Frontal cortex (tissue), 4 donors: ENCODE results near the gene C1QTNF1. TPM values are rescaled to one million over a fixed set of nuclear protein-coding genes. Genes with fewer than 3 reads are reported as not detected.
A peak's percentile ranks its signal among the peaks of the same experiment; 100 is the strongest.

ENCODE experiments used
- DNase-seq, 2 donors: peaks; one replicate each; pipeline ENCODE4 v3.0.0; 2012; ENCODE audit warnings: low spot score in 2 of 2
- FAIRE-seq: peaks from 2 replicates; lab custom pipeline; 2012; peaks lifted over from hg19 to GRCh38; lab: Jason Lieb, UNC
- total RNA-seq: library from RNA; depleted of rRNA; stranded (reverse); fragments of >200 nt; gene quantifications from one replicate; pipeline ENCODE4 v1.2.3, GENCODE V29; 2014
- donor health status: control.
- donor health status: control.
- donor health status: control.

C1QTNF1 gene
- total RNA-seq, 1 donor from 2014 or later = 0.41 TPM

DNA sequence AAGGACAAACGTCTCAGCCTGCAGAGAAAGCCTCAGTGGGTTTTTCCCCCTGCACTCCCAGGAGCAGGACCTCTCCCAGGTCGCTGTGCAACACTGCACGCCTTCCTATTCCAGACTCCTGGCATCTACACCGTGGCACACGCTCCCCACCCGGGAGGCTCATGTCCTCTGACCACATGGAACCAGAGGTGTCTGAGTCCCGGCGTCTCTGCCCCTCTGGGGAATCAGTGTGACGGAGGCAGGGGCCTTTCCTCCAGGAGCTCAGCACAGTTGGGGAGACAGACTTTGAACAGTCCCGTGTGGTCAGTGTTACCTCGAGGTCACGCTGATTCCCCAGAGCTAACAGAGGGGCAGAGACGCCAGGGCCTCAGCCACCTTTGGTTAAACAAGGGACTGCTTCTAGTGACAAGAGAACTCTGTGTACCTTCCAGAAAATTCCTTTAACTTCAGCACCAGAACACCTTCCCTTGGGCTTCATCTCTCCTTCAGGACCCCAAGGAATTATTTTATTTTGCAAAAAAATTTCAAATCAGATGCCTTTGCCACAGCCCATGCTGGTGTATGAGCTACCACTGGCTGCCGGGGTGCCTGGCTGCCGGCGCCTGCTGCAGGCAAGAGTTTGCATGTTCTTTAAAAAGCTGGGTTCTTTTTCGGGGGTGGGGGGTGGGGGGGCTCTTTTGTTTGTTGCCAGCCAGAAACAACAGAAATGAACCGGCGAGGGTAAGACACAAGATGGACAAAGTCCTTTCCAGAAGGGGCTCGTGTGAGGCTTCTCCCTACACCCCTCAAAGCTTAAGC lies 21.0 kb upstream of the C1QTNF1 start:
- FAIRE-seq = no peak
- DNase-seq = no peak

DNA sequence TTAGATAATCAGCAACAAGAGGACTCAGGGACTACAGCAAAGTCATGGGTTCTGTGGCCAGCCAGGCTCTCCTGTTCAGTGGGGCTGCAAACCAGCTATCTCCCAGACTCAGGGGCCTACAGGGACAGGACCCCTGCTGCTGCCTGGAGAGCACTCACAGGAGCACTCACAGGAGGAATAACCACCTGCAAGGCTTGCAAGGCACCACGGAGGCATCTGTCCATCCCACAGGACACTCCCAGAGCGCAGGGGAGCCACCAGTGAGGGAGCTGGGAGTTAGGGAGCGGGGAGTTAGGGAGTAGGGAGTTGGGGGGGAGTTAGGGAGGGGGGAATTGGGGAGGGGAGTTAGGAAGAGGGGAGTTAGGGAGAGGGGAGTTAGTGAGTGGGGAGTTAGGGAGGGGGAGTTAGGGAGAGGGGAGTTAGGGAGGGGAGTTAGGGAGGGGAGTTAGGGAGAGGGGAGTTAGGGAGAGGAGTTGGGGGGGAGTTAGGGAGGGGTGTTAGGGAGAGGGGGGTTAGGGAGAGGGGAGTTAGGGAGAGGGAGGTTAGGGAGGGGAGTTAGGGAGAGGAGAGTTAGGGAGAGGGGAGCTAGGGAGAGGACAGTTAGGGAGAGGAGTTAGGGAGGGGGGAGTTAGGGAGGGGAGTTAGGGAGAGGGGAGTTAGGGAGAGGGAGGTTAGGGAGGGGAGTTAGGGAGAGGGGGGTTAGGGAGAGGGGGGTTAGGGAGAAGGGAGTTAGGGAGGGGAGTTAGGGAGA lies 20.1 kb upstream of the C1QTNF1 start:
- no peak for FAIRE-seq
- no peak for DNase-seq

- FAIRE-seq (no peak), DNase-seq (no peak)
These were observed 18.7 kb upstream of the C1QTNF1 start for GRCh38 chr17:79005063-79005861.

DNA sequence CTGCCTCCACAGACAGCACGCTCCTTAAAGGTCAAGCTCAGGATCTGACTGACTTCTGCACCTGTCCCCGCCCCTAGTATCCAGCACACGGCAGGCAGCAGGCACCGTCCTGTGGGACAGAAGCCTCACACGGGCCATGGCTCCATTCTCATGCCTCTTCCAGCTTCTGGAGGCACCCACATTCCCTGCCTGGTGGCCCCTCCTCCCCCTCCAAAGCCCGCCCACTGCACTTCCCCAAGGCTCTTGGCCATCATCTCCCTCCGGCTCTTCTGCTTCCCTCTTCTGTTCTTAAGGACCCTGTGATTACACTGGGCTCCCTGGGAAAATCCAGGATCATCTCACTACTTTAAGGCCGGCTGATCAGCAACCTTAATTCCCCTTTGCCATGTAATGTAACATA lies 17.9 kb upstream of the C1QTNF1 start:
- FAIRE-seq = no peak
- no peak for DNase-seq

DNA sequence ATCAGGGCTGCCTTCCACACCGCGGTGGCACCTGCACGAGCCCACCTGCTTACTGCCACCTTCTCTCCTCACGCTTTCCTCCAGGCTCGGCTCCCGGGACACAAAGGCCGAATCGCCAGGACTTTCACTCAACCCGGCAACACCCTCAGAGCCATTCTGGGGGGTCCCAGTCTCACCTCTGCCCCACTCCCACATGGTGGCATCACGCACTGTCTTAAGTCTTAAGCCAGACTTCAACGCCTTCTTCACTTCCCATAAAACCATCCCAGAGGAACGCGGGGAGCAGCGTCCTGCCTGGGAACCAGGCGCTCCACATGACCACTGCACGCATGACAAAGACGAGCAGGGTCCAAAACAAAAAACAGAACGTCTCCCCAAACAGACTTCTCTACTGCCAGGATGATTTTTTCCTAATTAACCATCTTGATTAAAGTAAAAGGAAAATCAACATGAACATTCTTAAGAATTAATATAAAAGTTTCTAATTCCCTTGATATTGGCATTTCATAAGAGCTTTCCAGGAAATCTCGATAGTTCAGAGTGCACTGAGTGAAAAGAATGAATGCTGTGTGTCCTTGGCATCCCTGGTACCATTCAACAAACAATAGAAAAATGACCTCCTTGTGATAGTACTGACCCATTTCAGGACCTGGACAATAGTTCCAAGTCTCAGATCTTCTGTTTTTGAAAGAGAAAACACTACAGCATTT lies 17.0 kb upstream of the C1QTNF1 start:
- no peak for FAIRE-seq
- DNase-seq = no peak

- DNase-seq (no peak), FAIRE-seq (no peak)
These were observed 16.2 kb upstream of the C1QTNF1 start for GRCh38 chr17:79007504-79008381.

DNA sequence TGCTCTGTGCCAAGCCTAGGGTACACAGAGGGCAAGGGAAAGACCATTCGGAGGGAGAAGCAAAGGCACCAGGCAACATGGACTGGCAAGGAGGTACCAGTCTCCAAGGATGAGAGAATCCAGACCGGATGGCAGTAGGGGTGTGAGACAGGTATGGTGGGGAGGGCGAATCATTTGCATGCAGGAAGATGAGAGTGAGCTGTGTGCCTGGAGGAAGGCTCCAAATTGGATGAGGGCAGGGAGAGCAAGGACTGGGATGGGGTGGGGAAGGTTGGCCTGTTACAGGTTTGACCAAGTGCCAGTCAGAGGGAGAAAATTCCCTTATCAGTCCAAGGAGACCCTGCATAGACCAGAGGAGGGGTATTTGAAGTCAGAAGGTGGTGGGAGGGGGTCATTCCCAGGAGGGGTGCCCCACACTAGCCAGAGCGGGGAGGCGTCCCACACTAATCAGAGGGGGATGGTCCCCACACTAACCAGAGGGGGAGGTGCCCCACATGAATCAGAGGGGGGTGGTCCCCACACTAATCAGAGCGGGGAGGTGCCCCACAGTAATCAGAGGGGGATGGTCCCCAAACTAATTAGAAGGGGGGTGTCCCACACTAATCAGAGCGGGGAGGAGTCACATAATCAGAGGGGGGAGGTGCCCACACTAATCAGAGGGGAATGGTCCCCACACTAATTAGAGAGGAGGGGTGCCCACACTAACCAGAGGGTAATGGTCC lies 15.1 kb upstream of the C1QTNF1 start:
- DNase-seq (no peak), FAIRE-seq (no peak)

DNA sequence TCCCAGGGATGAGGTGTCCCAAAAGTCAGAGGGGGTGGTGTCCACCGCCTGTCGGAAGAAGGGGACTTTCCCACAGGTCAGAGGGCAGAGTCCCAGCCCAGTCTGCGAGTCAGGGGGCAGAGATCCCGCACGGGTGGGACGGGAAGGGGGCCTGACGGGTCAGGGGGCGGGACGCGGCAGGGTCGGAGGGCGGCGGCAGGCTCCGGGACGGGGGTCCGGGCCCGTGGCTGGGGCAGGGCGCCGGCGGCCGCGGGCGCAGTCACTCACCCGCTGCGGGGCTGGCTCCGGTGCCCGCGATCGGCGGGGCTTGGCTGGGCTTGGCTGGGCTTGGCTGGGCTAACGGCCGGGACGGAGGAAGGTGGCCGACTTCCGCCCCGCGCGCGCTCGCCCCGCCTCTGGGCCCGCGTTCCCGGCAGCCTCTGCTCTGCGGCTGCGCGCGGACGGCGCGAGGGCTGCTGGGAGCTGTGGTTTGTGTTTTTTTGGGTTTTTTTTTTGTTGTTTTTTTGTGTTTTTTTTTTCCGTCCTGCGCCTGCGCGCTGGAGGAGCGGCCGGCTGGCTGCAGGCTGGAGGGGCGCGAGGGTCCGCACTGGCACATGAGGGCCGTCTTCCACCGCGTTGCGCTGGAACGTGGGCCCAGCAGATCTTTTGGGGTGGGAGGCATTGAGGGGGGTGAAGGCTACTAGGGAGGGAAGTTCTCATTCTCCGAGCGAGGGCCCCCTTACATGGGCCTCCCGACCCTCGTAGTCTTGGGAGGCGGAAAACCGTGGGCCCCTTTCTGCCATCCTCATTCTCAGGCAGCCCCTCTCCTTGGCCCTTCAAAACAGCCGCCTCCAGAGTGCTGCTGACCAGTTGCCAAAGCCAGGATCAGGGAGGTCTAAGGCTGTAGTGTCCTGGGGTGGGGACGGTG lies 14.3 kb upstream of the C1QTNF1 start, which contains the start of gene CANT1:
CANT1 (minus strand) TSS at position 368 of the 907 bp plus-strand sequence. CDS start 12,142 bp downstream, outside the sequence.
- FAIRE-seq = no peak
- DNase-seq = peak; percentile 98

DNA sequence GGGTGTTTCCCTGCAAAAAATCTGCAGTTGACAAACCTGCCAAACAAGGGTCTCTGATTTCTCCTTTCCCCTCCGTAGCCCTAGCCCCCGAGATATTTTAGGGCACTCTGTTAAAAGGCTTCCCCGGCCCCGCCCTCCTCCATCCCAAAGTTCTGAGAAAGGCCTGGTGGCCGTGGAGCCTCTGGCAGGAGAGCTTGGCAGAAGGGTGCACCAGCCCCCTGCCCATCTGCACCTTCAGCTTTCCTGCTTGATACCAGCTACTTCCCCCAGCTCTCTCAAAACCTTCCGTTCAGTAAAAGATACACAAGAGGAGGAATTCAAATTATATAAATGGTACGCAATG lies 13.7 kb upstream of the C1QTNF1 start:
- no peak for DNase-seq
- no peak for FAIRE-seq

DNA sequence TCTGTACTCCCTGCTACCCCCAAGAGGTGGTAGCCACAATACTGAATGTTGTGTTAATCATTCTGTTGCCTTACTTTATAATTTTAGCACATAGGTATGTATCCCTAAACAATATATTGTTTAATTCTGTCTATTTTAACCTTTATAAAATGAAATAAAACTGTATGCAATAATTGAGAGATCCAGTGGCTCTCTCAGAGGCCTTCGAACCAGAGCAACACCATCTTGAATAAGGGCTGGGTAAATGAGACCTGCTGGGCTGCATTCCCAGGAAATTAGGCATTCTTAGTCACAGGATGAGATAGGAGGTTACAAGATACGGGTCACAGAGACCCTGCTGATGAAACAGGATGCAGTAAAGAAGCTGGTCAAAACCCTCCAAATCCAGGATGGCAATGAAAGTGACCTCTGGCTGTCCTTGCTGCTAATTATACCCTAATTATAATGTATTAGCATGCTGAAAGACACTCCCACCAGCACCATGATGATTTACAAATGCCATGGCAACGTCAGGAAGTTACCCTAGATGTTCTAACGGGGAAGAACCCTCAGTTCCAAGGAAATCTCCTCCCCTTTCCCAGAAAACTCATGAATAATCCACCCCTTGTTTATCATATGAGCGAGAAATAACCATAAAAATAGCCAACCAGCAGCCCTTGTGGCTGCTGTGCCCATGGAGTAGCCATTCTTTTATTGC lies 12.4 kb upstream of the C1QTNF1 start:
- FAIRE-seq = no peak
- no peak for DNase-seq

DNA sequence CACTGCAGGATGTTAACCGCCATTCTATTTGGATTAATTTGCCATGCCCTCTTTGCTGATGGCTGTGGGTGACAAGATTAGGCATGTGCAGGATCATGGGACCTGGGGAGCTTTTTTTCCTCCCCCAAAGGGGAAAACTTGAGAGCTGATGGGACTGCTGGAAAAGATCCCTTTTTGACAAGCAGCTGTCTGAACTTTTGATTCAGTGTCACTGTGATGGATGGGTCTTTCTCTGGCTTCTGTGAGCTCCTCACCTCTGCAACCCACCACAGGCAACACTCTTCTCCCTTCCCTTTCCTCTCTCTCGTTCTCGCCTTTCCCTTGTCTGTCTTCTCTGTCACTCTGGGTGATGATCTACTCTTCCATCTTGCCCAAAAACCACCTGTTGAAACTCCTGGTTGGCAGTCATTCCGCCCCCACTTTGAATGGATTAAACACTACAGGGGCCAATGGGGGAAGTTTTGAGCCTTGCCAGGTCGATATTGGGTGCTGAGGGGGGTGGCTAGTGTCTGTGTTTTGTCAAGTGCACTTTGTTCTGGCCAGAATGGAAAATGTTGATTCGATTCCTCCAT lies 11.3 kb upstream of the C1QTNF1 start:
- DNase-seq (no peak), FAIRE-seq (no peak)

- FAIRE-seq = no peak
- no peak for DNase-seq
These were observed 9.7 kb upstream of the C1QTNF1 start for GRCh38 chr17:79014158-79014758.

GRCh38 chr17:79017546-79018369 lies 6.2 kb upstream of the C1QTNF1 start:
- FAIRE-seq = no peak
- no peak for DNase-seq

DNA sequence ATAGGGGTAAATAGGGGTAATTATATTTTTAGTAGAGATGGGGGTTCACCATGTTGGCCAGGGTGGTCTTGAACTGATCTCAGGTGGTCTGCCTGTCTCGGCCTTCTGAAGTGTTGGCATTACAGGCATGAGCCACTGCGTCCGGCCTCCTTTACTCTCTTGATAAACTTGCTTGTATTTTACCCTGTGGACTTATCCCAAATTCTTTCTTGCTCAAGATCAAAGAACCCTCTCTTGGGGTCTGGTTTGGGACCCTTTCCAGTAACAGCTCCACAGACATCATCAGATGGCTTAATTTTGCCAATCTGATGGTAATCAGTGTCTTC lies 5.6 kb upstream of the C1QTNF1 start:
- FAIRE-seq (no peak), DNase-seq (no peak)

- FAIRE-seq = no peak
These were observed 4.7 kb upstream of the C1QTNF1 start for GRCh38 chr17:79019261-79019631.

More at GRCh38 chr17:79019261-79019631, 4.7 kb upstream of the C1QTNF1 start:
- DNase-seq = no peak
